Suprapubic skin (tissue), 4 donors: ENCODE results near the gene COMT.

Experiments
- EP300 ChIP-seq: sonication (generic); formaldehyde crosslinking; IDR thresholded peaks from one replicate; pipeline ENCODE4 v1.6.1; 2017; ENCODE audit warnings: antibody characterized with exemption
- POLR2A ChIP-seq, 2 donors: fragments of 450-650 bp; IDR thresholded peaks; one replicate each; pipeline ENCODE4 v1.6.1; 2017; ENCODE audit warnings: antibody characterized with exemption in 2 of 2, mild to moderate bottlenecking in 2 of 2, moderate library complexity in 2 of 2
- POLR2AphosphoS5 ChIP-seq, 3 donors: sonication (generic); formaldehyde crosslinking; IDR thresholded peaks; one replicate each; pipeline ENCODE4 v1.6.1; 2017; ENCODE audit warnings: antibody characterized with exemption in 3 of 3
- TF ChIP-seq, protein P1 (sequence below), 2 donors: fragments of 200-600 bp in 1 of 2; fragments of 450-650 bp in 1 of 2; sonication (generic) in 1 of 2; IDR thresholded peaks; one replicate each; pipeline ENCODE4 v1.5.1; 2016 to 2019; ENCODE audit warnings: antibody characterized with exemption in 2 of 2, mild to moderate bottlenecking in 1 of 2, moderate library complexity in 1 of 2

DNA sequence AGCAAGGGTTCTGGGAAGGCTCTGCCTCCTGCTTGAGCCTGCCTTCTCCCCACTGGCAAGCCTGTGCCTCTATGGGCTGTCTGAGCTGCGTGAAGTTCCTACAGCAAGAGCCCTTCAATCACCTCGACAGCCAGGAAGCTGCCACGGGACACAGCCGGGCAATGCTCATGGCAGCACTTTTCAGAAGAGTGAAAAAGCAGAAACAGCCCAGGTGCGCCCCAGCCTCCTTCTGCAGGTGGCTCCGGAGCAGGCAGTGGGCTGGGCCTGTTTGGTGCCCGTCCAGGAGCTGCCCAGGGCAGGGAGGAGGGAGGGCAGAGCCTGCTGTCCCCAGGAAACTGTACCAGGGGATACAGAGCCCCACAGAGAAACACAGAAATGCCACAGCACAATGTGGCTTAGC, 24.6 kb upstream of the COMT start:
- TF ChIP-seq, protein P1, sequence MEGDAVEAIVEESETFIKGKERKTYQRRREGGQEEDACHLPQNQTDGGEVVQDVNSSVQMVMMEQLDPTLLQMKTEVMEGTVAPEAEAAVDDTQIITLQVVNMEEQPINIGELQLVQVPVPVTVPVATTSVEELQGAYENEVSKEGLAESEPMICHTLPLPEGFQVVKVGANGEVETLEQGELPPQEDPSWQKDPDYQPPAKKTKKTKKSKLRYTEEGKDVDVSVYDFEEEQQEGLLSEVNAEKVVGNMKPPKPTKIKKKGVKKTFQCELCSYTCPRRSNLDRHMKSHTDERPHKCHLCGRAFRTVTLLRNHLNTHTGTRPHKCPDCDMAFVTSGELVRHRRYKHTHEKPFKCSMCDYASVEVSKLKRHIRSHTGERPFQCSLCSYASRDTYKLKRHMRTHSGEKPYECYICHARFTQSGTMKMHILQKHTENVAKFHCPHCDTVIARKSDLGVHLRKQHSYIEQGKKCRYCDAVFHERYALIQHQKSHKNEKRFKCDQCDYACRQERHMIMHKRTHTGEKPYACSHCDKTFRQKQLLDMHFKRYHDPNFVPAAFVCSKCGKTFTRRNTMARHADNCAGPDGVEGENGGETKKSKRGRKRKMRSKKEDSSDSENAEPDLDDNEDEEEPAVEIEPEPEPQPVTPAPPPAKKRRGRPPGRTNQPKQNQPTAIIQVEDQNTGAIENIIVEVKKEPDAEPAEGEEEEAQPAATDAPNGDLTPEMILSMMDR (IDR thresholded peaks at IDR 0.05): no peak
- no peak for TF ChIP-seq POLR2AphosphoS5 (IDR thresholded peaks at IDR 0.05)
- TF ChIP-seq POLR2A (IDR thresholded peaks at IDR 0.05): no peak
- TF ChIP-seq EP300: no peak
